M059J (cell line): ENCODE data around the gene SERPINE2. TPM values are rescaled to one million over a fixed set of nuclear protein-coding genes. Genes with fewer than 3 reads are reported as not detected.

ENCODE experiments used
- DNase-seq: peaks from one replicate; pipeline ENCODE4 v3.0.0-alpha.2; 2012; ENCODE audit warnings: low read depth
- total RNA-seq: library from RNA; depleted of rRNA; stranded (reverse); fragments of >200 nt; shearing (Covaris generic); gene quantifications from 2 replicates; pipeline ENCODE4 v1.2.3, GENCODE V29; 2014; rRNA removed

Gene SERPINE2
- total RNA-seq, 1 experiment from 2014 or later = 246 TPM

- DNase-seq = peak; percentile 63
Measured at GRCh38 chr2:223943561-223944008, 95.5 kb downstream of the SERPINE2 start.

GRCh38 chr2:223943135-223943534 is 96.0 kb downstream of the SERPINE2 start:
- no peak for DNase-seq

GRCh38 chr2:223941579-223942277 is 97.4 kb downstream of the SERPINE2 start:
- peak; percentile 93 for DNase-seq

GRCh38 chr2:223939438-223939837 is 99.6 kb downstream of the SERPINE2 start:
- DNase-seq = peak; percentile 54

- DNase-seq = no peak
Measured at GRCh38 chr2:223937535-223937934, 101.6 kb downstream of the SERPINE2 start.

GRCh38 chr2:223936862-223937326 is 102.2 kb downstream of the SERPINE2 start:
- DNase-seq = no peak

- DNase-seq = no peak
Measured at GRCh38 chr2:223935459-223936125, 103.5 kb downstream of the SERPINE2 start.

- no peak for DNase-seq
Measured at GRCh38 chr2:223934870-223935269, 104.2 kb downstream of the SERPINE2 start.

- no peak for DNase-seq
Measured at GRCh38 chr2:223932816-223933800, 106.0 kb downstream of the SERPINE2 start.

GRCh38 chr2:223930103-223930976 is 108.7 kb downstream of the SERPINE2 start:
- no peak for DNase-seq

- no peak for DNase-seq
Measured at GRCh38 chr2:223929571-223930102, 109.4 kb downstream of the SERPINE2 start.

- no peak for DNase-seq
Measured at GRCh38 chr2:223928113-223929006, 110.7 kb downstream of the SERPINE2 start.

GRCh38 chr2:223925106-223925505 is 114.0 kb downstream of the SERPINE2 start:
- no peak for DNase-seq

Other genes starting within 250 kb of the SERPINE2 start
- gene AP1S3, start 201.7 kb downstream of the SERPINE2 start, total RNA-seq = 3.0 and 5.4 TPM in 2 replicates
- gene WDFY1, start 94.0 kb downstream of the SERPINE2 start, total RNA-seq = 31.4 and 46.6 TPM in 2 replicates
- 29.4 and 33.5 TPM in 2 replicates for gene MRPL44, start 81.8 kb downstream of the SERPINE2 start, total RNA-seq